PFSK-1 (cell line): ENCODE measurements around the gene ELOVL2.

ENCODE experiments used
- FOXP2 ChIP-seq: optimal IDR thresholded peaks from 2 replicates; pipeline ENCODE3; 2011; ENCODE audit warnings: borderline replicate concordance, control low read depth, inconsistent platforms; ENCODE audit not compliant: insufficient read depth; ENCODE audit errors: extremely low read length, extremely low read depth
- POLR2AphosphoS5 ChIP-seq: IDR thresholded peaks from 2 replicates; pipeline ENCODE4 v1.6.1; 2012; ENCODE audit warnings: low read depth, mild to moderate bottlenecking, control low read depth, low read length, moderate library complexity
- REST ChIP-seq, 2 experiments: IDR thresholded peaks; 2 replicates each; pipeline versions ENCODE4 v1.6.1 to v1.8.0; 2011 to 2012; ENCODE audit warnings: low read depth in 2 of 2, low read length in 2 of 2, control low read depth in 1 of 2, inconsistent platforms in 1 of 2, mild to moderate bottlenecking in 1 of 2, moderate library complexity in 1 of 2; ENCODE audit not compliant: insufficient read depth in 1 of 2
- SIN3A ChIP-seq: IDR thresholded peaks from 2 replicates; pipeline ENCODE4 v1.6.1; 2012; ENCODE audit warnings: mild to moderate bottlenecking, low read length, moderate library complexity, borderline replicate concordance; ENCODE audit not compliant: insufficient read depth
- TAF1 ChIP-seq: IDR thresholded peaks from 2 replicates; pipeline ENCODE4 v1.6.1; 2012; ENCODE audit warnings: low read length, control low read depth, borderline replicate concordance; ENCODE audit not compliant: insufficient read depth

Gene ELOVL2

GRCh38 chr6:11083956-11084355, 39.9 kb upstream of the ELOVL2 start:
- no peak for TF ChIP-seq TAF1
- TF ChIP-seq REST (IDR thresholded peaks at IDR 0.05; ENCODE audit: insufficient read depth in 1 of 2, low read depth in 2 of 2, low read length in 2 of 2) = no peak
- no peak for TF ChIP-seq SIN3A
- TF ChIP-seq FOXP2 = no peak
- TF ChIP-seq POLR2AphosphoS5 = no peak

GRCh38 chr6:11083491-11083890, 39.4 kb upstream of the ELOVL2 start:
- TF ChIP-seq FOXP2 (no peak), POLR2AphosphoS5 (no peak), SIN3A (no peak), REST (IDR thresholded peaks at IDR 0.05; ENCODE audit: insufficient read depth in 1 of 2, low read depth in 2 of 2, low read length in 2 of 2) (no peak), TAF1 (no peak)

GRCh38 chr6:11080296-11080695, 36.2 kb upstream of the ELOVL2 start:
- no peak for TF ChIP-seq FOXP2

- TF ChIP-seq POLR2AphosphoS5 (no peak), SIN3A (no peak), REST (IDR thresholded peaks at IDR 0.05; ENCODE audit: insufficient read depth in 1 of 2, low read depth in 2 of 2, low read length in 2 of 2) (no peak), TAF1 (no peak), FOXP2 (no peak)
These were observed 34.2 kb upstream of the ELOVL2 start for GRCh38 chr6:11078266-11078665.

GRCh38 chr6:11076540-11076939, 32.4 kb upstream of the ELOVL2 start:
- no peak for TF ChIP-seq TAF1
- TF ChIP-seq SIN3A = no peak
- no peak for TF ChIP-seq POLR2AphosphoS5

GRCh38 chr6:11072101-11072500, 28.0 kb upstream of the ELOVL2 start:
- TF ChIP-seq POLR2AphosphoS5 = no peak
- TF ChIP-seq REST (IDR thresholded peaks at IDR 0.05; ENCODE audit: insufficient read depth in 1 of 2, low read depth in 2 of 2, low read length in 2 of 2) = no peak
- TF ChIP-seq SIN3A = no peak
- no peak for TF ChIP-seq FOXP2
- TF ChIP-seq TAF1 = no peak
